DMS53 treated with DMSO at 0.1 percent for 48 hours (cell line): Measurements from ENCODE around the gene FAM135A.
"Not testable (repeated sequence)": the region's sequence is repeated elsewhere in the genome, so short reads cannot be mapped to it uniquely, and the experiment has no call there.

Experiments used
- DNase-seq: peaks from one replicate; lab custom pipeline; 2025; ENCODE audit not compliant: unreplicated experiment; lab: John Stamatoyannopoulos, UW

FAM135A gene

GRCh38 chr6:70456735-70457134 is 43.4 kb downstream of the FAM135A start:
- DNase-seq, result no peak

- no peak for DNase-seq
Observed at GRCh38 chr6:70459235-70459634, 45.9 kb downstream of the FAM135A start.

- not testable (repeated sequence) for DNase-seq
Observed at GRCh38 chr6:70459699-70460098, 46.4 kb downstream of the FAM135A start.

- no peak for DNase-seq
Observed at GRCh38 chr6:70470016-70470415, 56.7 kb downstream of the FAM135A start.

- not testable (repeated sequence) for DNase-seq
Observed at GRCh38 chr6:70470510-70470909, 57.2 kb downstream of the FAM135A start.

- no peak for DNase-seq
Observed at GRCh38 chr6:70474751-70475150, 61.4 kb downstream of the FAM135A start.

GRCh38 chr6:70479236-70479635 is 65.9 kb downstream of the FAM135A start:
- DNase-seq, result no peak

GRCh38 chr6:70486638-70487037 is 73.3 kb downstream of the FAM135A start:
- not testable (repeated sequence) for DNase-seq

GRCh38 chr6:70489364-70489763 is 76.1 kb downstream of the FAM135A start:
- DNase-seq, result no peak

GRCh38 chr6:70494833-70495232 is 81.5 kb downstream of the FAM135A start:
- DNase-seq, result no peak

- not testable (repeated sequence) for DNase-seq
Observed at GRCh38 chr6:70495790-70496189, 82.5 kb downstream of the FAM135A start.

- DNase-seq, result no peak
Observed at GRCh38 chr6:70502484-70502883, 89.2 kb downstream of the FAM135A start.

- no peak for DNase-seq
Observed at GRCh38 chr6:70503813-70504465, 90.6 kb downstream of the FAM135A start.

- DNase-seq, result no peak
Observed at GRCh38 chr6:70506321-70506720, 93.0 kb downstream of the FAM135A start.

GRCh38 chr6:70507161-70507560 is 93.9 kb downstream of the FAM135A start:
- DNase-seq, result no peak

- no peak for DNase-seq
Observed at GRCh38 chr6:70508953-70509352, 95.6 kb downstream of the FAM135A start.

- no peak for DNase-seq
Observed at GRCh38 chr6:70510600-70510999, 97.3 kb downstream of the FAM135A start.

- no peak for DNase-seq
Observed at GRCh38 chr6:70518723-70519122, 105.4 kb downstream of the FAM135A start.

GRCh38 chr6:70520575-70520974 is 107.3 kb downstream of the FAM135A start:
- DNase-seq, result peak; percentile 36

- DNase-seq, result no peak
Observed at GRCh38 chr6:70524721-70525286, 111.5 kb downstream of the FAM135A start.

GRCh38 chr6:70527071-70527737 is 113.9 kb downstream of the FAM135A start:
- no peak for DNase-seq

GRCh38 chr6:70530023-70530422 is 116.7 kb downstream of the FAM135A start:
- DNase-seq, result no peak
